HG03135 (cell line): ENCODE data around the gene AHDC1.
"Not testable (repeated sequence)": the region's sequence is repeated elsewhere in the genome, so short reads cannot be mapped to it uniquely, and the experiment has no call there.

ENCODE experiments used
- ATAC-seq: cut with Tn5 transposase; IDR thresholded peaks from one replicate; pipeline ENCODE4 v1.9.1; 2021; ENCODE audit warnings: mild to moderate bottlenecking, moderate library complexity; ENCODE audit not compliant: unreplicated experiment

The AHDC1 gene

DNA sequence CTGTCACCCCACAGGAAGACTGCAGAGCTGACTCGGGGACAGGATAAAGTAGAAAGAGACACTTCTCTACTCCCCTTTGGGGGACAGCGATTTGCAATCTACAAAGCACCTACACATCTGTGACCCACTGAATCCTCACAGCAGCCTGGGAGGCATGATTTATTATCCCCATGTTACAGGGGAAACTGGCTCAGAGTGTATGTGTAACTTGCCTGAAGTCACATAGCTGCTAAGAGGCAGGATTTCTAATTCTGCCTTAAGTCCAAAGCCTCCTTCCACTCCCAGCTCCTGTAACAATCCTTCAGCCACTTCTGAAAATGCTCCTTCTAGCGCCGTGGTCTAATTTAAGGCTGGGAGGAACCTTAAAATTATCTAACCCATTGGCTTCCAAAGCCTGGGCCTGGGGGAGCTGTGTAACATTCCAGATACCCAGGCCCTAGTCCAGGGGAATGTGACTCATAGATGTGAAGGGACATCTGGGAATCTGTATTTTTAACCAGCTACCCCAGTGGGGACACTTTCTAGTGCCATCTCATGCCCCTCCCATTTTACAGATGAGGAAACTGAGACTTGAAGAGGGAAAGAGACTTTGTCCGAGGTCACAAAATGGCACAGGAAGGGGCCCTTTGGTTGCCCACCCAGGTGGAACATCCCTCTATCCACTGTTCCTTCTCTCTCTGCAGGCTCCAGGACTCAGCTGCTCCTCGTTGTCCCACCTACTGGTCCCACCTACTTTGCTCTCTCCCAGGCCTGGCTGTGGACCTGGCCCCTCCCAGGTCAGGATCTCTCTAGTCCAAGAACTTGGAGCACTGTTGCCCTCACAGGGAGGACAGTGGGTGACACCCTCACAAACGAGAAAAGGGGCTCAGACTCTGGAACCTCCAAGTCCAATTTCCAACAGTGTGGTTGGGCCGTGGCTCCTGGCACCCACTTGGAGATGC is 48.9 kb downstream of the AHDC1 start:
- no peak for ATAC-seq

DNA sequence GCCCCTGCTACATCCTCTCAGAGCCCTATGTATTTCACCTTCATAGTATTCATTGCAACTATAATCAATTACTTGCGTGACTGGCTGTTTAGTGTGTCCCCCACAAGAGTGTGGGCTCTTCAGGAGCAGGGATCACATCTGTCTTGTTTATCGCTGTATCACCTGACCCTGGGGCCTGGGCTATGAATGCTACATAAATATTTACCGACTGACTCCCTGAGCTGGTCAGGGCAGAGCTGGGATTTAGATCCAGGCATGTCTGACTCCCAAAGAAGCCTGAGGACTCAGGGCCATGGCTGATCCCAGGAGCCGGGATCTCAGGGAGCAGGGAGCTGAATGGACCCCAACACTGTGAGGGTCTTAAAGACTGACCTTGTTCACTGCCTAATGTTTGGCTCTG is 49.7 kb downstream of the AHDC1 start:
- ATAC-seq, result no peak

DNA sequence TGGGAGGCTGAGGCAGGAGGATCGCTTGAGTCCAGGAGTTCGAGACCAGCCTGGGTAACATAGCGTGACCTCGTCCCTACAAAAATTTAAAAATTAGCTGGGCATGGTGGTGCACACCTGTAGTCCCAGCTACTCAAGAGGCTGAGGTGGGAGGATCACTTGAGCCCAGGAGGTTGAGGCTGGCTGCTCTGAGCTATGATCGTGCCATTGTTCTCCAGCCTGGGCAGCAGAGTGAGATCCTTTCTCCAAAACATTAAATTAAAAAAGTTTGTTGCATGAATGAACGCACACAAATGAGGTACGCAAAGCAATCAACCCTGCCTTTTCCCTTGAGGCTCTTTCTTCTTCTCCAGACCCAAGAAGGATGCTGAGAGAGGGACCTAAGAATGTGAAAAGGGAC is 50.1 kb downstream of the AHDC1 start:
- ATAC-seq, result not testable (repeated sequence)

DNA sequence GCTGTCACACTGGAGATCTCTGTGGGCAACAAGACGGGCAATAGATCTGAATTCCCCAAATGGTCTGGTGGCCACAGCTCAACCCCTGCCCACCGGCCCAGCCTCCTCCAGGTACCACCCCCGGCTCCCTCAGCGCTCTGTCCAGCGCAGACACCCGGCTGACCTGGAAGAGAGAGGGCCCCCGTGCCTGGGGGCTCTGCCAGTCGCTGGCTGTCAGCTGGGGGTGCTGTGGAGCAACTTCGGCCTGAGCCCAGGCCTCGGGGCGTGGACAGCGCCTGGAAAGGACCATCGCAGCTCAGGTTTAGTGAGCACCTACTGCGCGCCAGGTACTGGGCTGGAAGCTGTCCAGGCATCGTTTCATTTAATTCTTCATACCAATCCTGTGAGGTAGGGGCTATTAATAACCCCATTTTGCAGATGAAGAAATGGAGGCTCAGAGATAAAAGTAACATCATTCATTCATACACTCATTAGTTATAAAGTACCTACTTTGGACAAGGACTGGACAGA is 51.0 kb downstream of the AHDC1 start:
- no peak for ATAC-seq

DNA sequence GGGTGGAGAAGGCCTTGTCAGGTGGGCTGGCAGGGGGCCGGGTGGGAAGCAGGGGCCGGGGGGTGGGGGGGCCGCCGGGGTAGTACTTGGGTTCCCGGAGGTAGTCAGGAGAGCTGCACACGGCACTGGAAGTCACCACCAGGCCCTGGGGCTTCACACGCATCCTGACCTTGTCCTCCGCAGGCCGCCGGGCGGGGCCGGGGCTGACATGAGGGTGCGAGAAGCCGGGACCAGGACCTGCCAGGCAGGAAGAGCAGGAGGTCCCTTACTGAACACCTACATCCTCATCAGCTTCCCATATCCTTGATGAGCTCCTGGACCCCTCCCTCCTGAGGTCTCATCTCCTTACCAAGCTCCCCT is 52.0 kb downstream of the AHDC1 start:
- ATAC-seq, result no peak

DNA sequence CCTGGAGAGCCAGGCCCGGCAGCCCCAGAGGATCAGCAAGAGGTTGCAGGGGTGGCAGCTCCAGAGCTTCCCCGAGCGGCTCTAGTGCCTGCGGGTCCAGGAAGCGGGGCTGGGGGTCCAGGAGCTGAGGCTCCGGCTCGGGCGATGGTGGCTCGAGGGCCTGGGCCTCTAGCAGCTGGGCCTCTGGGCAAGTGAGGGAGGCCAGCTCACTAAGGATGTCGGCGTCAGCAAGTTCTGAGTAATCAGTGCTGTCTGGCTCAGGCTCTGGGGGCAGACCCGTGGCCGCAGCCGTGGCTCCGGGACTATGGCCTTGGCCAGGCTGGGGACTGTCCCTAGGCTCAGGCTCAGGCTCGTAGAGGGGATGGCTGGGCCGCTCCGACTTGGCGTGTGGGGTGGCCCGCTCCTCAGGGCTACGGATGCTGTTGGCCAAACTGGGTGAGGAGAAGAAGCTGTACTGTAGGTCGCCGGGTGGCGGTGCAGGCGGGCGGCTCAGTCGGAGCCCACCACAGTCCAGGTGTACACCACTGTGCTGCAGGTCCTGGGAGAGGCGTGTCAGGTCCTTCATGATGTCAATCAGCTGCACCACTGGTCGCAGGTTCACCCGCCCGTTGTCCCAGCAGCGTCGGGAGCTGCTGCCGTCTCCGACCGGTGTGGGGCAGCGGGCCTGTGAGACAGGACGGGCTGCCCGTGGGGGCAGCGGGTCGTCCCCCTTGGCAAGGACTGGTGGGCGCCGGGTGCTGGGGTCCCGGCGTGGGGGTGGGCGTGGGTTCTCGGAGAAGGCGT is 52.6 kb downstream of the AHDC1 start:
- ATAC-seq, result no peak

DNA sequence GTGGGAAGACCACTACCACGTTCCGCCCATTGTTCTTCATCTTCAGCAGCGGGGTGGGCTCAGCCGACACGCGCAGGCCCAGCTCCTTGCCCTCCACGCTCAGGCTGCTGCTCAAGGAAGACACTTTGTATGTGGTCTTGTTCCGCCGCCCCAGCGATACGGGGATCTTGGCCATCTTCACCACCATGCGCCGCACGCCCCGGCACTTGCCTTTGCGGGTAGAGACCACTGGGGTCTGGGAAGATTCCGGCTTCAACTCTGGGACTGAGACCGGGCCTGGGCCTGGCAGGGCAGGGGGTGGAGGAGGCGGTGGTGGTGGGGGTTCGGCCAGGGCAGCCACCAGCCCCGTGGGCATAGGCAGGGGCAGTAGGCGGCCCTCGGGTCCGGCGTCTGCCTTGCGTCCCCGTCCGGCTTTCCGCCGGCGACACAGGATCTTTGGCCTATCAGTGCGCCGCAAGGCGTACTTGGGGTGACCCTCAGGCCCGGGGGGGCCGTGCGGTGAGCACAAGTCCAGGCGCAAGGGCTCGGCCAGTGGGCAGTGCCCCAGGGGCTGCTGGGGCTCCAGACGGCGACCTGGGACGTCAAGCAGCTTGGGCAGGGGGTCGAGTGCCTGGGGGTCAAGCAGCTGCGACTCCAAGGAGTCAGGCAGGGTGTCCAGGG is 53.3 kb downstream of the AHDC1 start:
- ATAC-seq, result no peak

DNA sequence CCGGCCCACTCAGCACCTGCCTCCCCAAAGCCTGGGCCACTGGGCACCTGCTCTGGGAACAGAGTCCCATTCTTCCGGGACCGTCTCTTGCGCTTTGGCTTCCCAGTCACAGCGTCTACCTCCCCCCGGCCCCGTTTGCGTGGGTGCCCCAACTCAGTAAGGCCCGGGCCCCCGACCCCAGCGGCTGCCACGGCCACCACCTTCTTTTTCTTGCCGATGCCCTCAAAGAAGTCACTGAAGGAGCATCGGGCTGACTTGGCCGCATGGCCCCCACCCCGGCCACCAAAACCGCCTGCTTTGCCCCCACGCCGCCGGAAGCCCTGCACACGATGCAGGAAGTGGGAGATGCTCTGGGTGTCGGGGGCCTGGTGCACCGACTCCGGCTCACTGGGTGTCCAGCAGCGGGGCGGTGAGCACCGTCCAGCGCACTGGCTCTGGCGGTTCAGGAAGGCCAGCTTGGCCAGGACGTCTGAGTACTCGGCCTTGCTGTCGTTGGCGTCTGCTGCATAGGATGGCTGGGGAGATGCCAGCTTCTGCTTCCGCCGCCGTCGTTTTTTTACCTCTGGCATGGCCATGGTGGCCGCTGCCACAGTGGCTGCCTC is 54.0 kb downstream of the AHDC1 start:
- ATAC-seq, result no peak

DNA sequence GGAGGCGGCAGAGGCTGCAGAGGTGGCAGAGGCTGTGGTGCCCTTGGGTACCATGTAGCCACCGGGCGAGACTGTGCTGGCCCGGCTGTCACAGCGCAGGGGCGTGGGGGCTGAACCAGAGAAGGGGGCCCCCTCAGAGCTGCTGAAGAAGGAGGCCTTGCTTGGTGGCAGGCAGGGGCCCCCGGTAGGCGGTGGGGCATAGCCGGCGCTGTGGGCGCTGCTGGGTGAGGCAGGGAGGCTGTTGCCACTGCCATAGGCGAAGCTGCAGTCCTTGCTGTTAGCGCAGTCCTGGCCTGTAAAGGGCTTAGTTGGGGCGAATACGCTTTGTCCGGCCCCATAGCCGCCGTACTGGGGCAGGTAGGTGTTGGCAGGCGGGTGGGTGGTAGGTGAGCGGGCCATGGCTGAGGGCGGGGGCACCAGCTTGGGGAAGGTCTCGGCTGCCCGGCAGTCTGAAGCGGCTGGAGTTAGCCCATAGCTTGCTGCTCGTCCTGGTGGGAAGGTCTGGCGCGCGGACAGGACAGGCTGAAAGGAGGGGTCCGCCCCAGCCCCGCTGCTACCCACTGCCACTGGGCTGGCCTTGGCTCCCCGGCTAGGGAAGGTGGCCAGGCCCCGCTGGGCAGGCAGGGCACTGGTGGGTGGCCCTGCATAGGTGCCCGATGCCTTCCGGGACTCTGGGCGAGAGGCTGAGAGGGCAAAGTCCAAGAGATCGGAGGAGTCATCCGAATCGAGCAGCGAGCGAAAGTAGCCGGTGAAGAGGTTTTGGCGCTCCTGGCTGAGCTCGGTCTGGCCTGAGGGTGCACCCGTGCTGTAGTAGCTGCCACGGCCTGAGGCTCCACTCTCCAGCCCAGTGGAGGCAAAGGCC is 54.9 kb downstream of the AHDC1 start:
- ATAC-seq, result no peak

DNA sequence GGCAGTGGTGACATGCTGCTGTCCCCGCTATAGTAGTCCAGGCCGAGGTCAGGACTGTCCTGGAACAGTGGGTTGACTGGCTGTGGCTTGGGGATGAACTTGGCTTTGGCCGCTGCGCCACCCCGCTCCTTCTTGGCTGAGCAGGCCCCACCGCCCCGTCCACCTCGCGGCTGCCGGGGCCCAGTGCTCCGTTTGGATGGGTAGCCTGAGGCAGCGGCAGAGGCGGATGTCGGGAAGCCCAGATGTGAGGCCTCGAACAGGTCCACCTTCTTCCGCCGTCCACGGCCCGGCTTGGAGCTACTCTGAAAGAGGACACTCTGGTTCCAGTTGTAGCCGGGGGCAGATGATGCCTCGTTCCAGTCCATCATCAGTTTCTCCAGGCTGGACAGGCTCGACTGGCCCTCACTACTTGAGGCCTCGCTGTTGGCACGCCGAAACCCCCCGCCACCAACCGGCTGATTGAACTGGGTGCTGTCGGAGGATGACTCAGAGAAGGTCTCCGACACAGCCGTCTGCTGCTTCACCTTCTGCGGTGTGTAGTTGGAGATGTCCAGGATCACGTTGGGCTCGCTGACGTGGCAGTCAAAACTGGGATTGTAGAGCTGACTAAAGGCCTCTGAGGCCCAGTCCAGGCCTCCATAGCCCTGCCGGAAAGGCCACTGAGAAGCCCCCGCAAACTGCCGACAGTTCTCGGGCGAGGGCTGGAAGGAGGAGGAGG is 55.6 kb downstream of the AHDC1 start:
- ATAC-seq, result no peak

DNA sequence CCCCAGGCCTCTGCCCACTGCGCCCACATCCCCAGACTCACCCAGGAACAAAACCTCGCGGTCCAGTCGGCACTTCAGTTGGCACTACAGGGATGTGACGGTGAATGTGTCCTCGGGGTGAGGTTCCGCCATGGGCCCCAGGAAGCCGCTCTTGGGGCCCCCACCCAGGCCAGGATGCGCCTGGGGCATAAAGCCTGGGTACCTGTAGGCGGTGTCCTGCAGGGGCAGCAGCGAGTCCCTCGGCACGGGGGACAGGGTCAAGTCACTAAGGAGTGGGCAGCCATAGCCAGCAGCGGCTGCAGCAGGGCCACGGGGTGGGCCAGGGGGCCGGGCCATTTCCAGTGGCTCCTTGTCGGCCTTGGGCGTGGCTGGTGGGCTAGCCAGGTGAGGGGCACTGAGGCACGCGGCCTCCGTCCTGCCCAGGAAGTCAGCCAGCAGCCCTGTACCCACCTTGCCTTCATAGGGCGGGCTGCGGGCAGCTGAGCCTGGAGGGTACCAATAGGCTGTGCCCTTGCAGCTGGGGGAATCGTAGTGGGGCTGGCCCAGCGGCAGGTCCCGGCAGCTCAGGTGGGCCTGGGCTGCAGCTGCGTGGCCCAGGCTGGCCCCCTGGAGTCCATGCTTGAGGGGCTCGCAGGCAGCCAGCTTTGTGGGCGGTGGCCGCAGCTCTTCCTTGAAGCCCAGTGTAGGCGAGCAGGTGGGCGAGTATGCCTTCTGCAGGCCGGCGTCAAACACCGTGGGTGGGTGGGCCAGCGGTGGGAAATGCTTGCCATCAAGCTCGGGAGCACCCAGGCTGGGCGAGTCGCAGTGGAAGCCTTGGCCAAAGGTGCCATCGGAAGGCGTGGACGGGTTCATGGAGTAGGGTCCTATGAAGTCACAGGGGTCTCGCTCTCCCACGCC is 56.5 kb downstream of the AHDC1 start:
- no peak for ATAC-seq

DNA sequence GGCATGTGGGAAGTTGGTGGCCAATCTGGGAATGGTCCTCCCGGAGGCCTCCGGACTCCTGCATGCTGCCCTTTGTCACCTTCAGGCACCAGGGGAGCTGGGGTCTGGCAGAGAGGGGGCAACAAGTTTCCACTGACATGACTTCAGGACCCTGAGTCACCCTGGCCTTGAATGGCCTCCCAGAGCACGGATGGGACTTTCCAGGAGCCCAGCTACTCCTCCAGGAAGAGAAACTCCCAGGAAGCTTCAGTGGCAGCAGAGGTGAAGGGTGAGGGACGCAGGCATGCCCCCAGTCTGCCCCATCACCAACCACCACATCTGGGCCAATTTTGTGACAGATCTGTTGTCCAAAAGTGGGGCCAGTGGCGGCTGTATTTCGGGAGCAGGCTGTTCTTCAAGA is 58.1 kb downstream of the AHDC1 start:
- no peak for ATAC-seq

DNA sequence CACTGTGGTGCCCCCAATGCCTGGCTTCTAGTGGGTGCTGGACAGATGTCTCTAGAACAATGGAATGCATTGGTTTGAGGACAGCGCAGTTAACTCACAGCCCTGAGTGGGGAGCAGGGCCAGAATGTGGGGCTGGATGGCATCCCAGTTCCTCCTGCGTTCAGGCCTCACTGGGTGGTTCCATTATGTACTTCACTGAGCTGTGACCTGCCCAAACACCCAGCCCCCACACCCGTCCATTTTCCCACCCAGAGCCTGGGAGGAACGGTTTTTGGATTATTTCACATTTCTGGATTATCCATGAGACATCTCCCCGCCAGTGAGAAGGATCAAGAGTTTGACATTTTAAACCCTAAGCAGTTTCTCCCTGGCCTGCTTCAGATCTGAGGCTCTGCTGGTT is 58.7 kb downstream of the AHDC1 start:
- no peak for ATAC-seq

DNA sequence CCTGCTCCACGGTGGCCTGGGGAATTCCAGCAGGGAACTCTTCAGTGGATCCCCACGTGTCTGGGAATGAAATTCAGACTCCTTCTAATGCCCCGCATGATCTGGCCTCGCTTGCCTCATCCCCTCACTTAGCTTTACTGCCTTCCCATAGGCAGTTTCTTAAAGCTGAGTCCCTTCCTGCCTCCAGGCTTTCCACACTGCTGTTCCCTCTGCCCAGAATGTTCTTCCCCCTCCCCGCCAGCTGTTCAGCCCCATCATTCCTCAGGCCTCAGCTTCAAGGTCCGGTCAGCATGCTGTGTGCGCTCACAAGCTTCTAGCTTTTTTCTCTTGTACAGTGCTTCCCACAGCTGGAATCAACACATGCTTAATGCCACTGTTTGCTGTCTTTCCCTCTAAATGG is 59.1 kb downstream of the AHDC1 start:
- no peak for ATAC-seq

DNA sequence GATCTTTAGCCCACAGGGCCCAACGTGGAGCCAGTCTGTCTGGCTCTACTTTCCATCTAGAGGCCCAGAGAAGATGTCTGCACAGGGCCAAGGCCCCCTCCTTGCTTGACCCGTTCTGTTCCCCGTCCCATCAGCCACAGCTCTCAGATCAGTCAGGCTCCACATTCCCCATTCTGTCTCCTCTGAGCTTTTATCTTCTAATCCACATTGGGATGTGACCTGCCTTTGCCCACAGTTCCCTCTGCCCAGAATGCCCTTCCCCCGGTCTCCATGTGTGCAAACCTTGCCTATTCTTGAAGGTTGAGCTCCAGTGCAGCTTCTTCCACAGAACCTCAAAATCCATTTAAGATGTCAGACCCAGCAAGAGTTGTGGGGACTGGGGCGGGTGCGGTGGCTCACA is 60.7 kb downstream of the AHDC1 start:
- ATAC-seq, result no peak

DNA sequence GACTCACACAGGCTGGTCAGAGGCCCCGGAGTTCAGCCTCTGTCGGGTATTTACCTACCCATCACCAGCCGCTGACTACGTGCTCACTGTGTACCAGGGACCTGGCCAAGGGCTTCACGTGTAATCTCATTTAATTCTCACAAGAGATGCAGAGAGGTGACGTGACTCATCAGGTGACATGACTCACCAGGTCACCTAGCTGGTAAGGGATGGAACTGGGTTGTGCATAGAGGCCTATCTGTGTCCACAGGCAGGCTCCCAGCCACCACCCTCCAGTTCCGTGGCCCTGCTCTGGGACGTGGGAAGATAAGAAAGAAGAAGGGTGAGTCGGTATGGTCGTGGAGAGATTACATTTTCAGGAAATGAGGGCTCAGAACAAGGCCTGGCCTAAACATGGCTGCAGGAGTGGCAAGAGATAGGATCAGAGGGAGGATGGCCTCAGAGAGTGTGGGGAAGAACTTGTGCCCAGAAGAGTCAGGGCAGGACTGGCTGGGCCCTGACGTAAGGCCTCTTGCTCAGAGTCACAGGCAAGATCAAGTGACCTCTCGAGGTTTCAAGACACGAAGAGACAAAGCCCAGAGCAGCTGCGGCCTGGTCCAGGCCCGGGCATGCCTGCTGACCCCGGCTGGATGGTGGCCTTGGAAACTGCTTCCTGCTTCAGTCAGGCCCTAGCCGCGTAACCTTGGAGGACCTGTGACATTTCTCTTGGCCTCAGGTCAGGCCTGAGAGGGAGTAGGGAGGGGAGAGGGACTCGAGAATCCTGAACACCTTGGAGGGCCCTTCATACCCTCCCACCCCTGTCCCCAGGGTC is 61.3 kb downstream of the AHDC1 start:
- ATAC-seq, result no peak
